GM15510 (cell line): ENCODE measurements around the gene MORN5.

ENCODE experiments used
- POLR2A ChIP-seq: IDR thresholded peaks from 3 replicates; pipeline ENCODE4 v1.6.1; 2011; ENCODE audit warnings: borderline replicate concordance; ENCODE audit not compliant: insufficient read length; ENCODE audit errors: extremely low read depth

The MORN5 gene

DNA sequence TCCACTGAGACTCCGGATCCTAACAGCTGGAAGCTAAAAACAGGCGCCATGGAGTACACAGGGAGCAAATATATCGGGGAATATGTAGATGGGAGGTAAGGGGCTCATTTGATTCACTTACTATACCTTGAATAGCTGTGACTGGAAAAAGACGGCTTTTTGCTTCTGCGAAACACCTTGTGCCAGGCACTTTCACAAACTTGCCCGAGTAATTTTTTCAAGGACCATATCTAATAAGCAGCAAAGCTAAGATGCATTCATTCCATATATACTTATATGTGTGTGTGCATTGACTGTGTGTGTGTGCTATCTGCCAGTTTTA lies 178 bp downstream of the MORN5 start:
- no peak for TF ChIP-seq POLR2A

DNA sequence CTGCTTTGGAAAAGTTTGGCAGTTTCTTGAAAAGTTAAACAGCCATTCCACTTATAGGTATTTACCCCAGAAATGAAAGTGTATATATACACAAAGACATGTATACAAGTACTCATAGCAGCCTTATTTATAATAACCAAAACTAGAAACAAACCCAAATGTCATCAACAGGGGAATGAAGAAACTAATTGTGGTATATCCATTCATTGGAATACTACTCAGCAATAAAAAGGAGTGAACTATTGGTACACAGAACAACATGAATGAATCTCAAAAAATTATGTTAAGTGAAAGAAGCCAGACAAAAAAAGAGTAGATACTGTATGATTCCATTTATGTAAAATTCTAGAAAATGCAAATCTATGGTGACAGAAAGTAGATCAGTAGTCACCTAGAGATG lies 2.7 kb downstream of the MORN5 start:
- no peak for TF ChIP-seq POLR2A

DNA sequence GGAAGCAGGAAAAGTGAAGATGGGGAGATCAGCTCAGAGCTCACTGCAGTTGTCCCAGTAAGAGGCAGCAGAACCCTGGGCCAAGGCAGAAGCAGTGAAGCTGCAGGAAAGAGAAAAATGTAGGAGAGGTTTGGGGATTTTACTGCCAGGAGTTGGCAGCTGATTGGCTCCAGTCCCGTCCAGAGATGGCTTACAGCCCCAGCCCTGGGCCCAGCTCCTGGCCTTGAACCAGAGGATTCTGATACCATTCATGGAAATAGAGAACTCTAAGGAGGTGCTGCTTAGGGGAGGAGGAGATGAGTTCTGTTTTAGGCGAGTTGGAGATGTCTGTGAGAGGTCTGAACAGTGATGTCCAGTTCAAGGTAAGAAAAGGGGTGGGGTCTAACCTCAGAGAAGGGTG lies 4.6 kb downstream of the MORN5 start:
- TF ChIP-seq POLR2A, result no peak

DNA sequence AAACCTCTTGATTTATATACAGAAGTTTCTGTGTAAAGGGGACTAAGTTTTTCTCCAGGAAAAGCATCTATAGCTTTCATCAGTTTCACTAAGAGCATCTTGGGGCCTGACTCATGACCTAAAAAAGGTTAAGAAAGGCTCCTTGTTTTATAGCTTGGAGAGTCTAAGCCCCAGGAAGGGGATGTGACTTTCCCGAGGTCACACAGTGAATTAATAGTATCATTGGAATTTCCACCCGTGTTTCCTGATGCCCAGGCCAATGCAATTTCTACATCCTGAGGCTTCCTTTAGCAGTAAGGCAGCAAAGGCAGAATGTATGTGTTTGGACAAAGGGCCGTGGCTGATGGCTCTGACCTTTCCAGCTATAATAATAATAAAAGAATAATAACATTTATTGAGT lies 8.6 kb downstream of the MORN5 start:
- TF ChIP-seq POLR2A, result no peak

DNA sequence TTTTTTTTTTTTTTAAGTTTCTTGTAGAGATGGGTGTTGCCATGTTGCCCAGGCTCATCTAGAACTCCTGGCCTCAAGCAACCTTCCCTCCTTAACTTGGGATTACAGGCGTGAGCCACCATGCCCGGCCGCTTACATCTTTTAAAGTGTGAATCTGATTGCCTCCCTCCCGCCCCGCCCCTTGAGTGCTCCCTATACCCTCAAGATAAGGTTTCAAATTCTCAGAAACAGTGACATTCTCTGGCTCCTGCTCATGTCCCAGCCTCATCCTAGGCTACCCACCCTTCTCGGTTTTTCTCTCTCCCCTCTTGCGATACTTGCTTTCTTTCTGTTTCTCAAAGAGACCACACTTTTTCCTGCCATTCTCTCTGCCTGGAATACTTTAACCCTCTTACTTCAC lies 12.4 kb downstream of the MORN5 start:
- no peak for TF ChIP-seq POLR2A

DNA sequence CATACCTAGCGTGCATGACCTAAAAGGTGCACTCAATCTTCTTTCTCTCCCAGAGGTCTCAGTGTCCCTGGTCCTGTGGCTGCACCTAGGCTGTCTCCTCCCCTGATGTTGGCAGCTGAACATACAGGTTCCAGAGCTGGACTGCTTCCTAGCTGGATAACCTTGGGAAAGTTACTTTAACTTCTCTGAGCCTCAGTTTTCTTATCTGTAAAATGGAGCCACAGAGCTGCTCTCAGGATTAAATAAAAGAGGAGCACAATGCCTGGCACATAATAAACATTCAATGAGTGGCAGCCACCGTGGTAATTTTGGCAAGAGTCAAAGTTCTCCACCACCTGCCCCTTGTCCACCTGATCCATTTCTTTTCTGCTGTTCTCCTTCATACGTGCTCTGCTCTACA lies 14.0 kb downstream of the MORN5 start:
- no peak for TF ChIP-seq POLR2A

DNA sequence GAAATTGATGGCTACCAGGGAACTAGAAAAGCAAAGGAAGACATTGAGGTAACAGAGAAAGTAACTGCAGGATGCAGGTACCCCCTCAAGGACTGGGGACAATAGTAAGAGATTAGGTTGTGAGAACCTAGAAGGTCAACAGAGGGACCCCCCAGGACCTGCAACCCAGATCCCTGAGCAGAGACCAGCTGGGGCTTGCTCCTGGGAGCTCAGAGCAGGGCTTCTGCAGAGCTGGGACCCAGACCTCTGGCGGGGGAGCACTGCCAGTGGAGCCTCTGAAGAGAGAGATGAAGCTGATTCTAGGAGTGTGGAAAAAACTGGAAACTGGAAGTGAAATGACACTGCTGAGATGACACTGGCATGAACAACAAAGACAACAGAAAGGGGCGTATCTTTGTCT lies 17.2 kb downstream of the MORN5 start:
- TF ChIP-seq POLR2A, result no peak

DNA sequence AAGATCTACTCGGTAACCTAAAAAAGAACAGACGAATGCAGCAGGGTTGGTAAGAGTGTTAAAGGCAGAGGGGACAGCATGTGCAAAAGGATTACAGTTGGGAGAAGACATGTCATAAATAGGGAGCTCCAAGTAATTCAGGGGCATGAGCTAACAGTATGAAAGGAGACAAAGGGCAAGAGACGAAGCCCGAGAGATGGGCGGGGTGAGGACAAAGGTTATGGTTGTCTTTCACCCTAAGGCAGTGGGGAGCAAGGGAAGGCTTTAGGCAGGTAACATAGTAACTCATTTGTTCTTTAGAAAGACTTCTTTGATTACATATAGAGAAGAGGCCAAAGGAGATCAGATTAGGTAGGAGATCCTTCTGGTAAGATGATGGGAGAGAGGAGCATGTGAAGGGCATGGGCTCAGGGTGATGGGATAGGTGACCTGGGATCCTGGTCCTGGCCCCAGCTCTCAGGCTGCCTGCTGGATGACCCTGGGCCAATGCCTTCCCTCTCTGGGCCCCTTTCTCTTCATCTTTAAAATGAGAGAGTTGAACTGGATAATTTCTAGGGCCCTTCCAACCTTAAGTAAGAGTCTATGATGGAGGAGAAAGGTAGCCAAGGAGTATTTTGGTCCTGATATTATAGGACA lies 19.5 kb downstream of the MORN5 start:
- no peak for TF ChIP-seq POLR2A

DNA sequence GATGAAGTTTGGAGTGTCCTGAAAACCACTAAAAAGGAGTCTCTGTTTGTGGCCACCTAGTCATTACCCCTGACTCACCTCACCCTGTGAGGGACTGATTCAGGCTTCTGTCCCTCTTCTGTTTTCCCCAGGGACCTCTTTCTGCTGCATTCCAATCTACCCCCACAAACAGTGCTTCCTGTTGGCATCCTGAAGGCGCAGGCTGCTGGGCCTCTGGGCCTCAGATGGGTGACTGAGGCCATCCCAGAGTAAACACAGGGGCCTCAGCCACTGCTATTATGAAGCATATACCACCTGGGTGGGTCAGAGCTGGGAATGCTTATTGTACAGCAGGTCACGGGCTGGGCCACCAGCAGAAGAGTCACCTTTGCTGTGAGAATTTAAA lies 20.0 kb downstream of the MORN5 start:
- TF ChIP-seq POLR2A, result no peak

DNA sequence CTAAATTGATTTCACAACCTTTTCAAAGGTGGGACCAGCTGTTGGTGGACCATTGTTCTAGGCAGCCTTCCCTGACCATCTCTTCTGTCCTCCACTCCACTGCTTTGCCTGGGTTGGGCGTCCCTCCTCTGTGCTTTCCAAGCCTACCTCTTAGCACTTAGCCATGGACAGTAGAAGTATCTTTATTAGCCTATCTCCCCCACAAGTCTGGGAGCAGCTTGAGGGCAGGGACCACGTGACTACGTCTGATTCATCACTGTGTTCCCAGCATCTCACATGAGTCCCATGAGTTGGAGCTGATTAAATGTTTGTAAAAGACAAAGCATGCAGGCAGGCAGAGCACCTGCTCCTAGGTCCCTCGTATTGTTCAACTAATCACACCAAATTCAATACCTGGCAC lies 20.9 kb downstream of the MORN5 start:
- TF ChIP-seq POLR2A, result no peak

DNA sequence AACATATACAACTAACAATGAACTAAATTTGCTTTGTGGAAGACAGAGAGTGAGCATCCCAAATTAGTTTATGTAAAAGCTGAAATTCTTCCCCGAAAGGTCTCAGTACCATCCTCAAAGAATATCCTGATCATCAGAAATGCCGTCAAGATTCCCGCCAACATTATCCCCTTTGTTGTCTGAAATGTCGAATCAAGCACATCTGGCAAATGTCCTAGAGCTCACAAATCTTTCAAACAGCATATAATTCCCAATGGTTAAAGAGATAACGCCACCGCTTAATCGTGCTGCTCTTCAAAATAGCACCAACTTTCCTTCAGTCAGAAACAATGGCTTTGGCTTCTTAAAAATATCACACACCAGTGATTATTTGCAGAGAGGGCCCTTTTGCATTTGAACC lies 23.8 kb downstream of the MORN5 start:
- no peak for TF ChIP-seq POLR2A

DNA sequence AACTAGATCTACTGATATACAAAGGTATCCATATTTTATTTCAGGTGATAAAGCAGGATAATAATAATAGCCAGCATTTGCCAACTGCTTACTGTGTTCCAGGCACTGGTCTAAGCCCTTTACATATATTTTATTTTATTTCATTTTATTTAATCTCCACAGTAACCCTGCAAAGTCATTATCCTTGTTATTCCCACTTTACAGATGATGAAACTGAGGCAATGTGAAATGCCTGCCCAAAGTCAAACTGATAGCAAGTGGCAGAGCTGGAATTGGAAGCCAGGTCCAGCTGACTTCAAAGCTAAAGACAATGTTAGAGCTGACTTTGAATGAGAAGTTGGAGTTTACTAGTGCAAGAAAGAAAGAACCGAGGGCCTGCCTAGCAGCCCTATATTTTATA lies 24.8 kb downstream of the MORN5 start:
- TF ChIP-seq POLR2A, result no peak

DNA sequence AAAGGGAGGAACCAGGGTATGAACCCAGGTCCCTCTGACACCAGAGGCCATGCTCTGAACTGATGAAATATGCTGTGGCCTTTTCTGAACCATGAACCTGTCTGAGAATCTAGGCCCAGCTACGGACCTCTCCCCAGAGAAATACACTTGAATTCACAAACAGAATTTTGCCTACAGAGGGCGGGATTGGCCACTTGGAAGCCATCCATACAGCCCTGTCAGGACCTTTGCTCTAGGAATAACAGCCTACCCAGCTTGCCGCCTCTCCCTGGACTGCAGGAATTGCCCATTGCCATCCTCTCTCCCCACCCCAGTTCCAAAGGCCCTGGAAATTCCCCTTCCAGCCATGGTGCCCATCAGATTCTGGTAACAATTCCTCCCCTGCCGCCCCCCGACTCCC lies 26.6 kb downstream of the MORN5 start:
- no peak for TF ChIP-seq POLR2A

DNA sequence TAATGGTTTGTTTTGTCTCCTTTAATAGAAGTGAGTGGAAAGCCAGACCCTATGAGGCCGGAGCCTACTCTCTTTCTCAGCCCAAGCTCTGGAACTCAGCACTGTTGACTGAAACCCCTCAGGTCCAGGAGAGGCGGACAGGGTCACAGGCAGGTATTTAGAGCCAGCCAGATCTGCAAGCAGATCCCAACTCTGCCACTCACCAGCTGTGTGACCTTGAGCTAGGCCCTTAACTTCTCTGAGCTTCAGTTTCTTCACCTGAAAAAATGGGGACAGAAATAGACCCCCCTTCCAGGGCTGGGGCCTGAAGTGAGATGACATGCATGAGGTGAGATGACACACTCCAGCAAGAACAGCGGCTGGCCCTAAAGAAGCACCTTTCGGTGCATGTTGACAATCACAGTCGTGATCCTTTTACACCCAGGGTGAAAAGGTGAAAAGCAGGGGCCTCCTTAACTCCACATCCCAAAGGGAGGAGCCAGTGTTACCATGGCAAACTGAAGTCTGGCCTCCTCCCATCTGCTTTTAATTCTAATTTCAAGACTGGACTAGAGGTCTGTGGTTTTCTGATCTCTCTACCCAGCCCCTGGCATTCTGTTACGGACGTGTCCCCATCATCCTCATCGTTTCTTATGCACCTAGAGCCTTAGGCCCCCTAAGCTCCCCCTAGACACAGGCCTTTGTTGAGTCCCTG lies 27.2 kb downstream of the MORN5 start:
- no peak for TF ChIP-seq POLR2A

DNA sequence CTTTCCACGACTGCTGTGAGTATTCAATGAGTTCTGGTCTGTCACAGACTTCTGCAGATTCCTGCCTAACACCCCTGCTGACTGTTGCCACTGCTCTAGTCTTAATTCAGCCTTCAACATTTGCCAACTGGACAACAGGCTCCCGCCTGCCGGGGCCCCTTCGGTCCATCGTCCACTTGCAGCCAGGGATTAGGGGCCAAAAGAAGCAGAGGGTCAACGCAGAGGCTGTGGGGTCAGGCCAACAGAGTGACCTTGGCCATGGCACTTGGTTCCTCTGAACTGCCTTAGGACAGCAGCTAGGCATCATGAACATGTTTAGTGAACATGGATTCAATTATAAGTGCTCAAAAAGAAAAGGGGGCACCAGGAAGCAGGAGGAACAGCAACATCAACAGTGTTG lies 28.7 kb downstream of the MORN5 start:
- no peak for TF ChIP-seq POLR2A

DNA sequence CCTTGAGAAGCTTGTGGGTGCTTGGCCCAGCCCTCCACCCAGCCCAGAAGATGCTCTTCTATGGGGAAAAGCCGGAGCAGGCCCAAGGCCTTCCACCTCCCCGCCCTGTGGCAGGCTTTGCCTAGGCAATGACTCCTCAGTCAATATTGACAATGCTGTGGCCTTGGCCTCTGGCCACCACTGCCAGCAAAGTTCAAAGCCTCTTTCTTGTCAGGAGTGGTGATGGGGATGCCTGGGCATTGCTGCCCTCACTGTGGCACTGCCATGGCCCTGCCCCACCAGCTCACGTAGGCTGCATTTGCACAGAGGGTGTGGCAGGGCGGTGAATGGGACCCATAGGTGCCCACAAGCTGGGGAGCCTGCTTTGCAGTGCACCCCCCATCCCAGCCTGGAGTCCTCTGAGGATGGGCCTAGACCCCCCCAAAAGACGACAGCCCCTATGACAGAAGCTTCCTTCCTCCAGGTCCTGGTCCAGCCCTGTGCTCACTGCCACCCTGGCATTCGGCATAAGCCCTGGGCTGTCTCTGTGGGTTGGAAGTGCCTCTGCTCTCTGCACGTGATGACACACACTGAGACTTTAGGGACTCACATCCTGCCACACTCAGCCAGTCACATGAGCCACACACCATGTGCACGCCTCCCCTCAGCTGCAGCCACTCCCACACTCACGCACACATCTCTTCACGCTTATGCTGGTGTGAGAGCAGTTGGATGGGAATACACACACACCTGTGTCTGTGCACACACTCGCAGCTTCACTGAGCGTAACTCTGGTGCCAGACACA lies 31.1 kb downstream of the MORN5 start:
- TF ChIP-seq POLR2A, result no peak
